Glomerular visceral epithelial cell (primary cell): ENCODE results near the gene SLC39A7.

Source experiments
- DNase-seq: peaks from one replicate; pipeline ENCODE4 v3.0.0-alpha.2; 2016; ENCODE audit errors: extremely low spot score

Gene SLC39A7

GRCh38 chr6:33236852-33237251, 36.2 kb downstream of the SLC39A7 start:
- no peak for DNase-seq

GRCh38 chr6:33237741-33238140, 37.1 kb downstream of the SLC39A7 start:
- DNase-seq: no peak

- no peak for DNase-seq
Measured at GRCh38 chr6:33241968-33242367, 41.3 kb downstream of the SLC39A7 start.

- DNase-seq: no peak
Measured at GRCh38 chr6:33243476-33243875, 42.8 kb downstream of the SLC39A7 start.

- DNase-seq: peak; percentile 86
Measured at GRCh38 chr6:33247977-33248642, 47.4 kb downstream of the SLC39A7 start.

GRCh38 chr6:33248643-33248931, 47.9 kb downstream of the SLC39A7 start:
- DNase-seq: no peak

- DNase-seq: peak; percentile 99
Measured at GRCh38 chr6:33248932-33249731, 48.5 kb downstream of the SLC39A7 start.

GRCh38 chr6:33249732-33250630, 49.3 kb downstream of the SLC39A7 start:
- peak; percentile 56 for DNase-seq

GRCh38 chr6:33250731-33251130, 50.1 kb downstream of the SLC39A7 start:
- DNase-seq: no peak

- no peak for DNase-seq
Measured at GRCh38 chr6:33251395-33252012, 50.8 kb downstream of the SLC39A7 start.

GRCh38 chr6:33252759-33253158, 52.1 kb downstream of the SLC39A7 start:
- DNase-seq: no peak
